Nephron progenitor cell (in vitro differentiated cells): Measurements from ENCODE around the gene MTRF1.
A peak's percentile ranks its signal among the peaks of the same experiment; 100 is the strongest.

ENCODE experiments used
- DNase-seq: peaks from one replicate; pipeline ENCODE4 v3.0.0; 2021
- H3K27ac Mint-ChIP-seq: 2 replicates; pipeline ENCODE4 v1.8.0; 2021; ENCODE audit warnings: mild to moderate bottlenecking, moderate library complexity, mixed read lengths
- H3K27me3 Mint-ChIP-seq: 2 replicates; pipeline ENCODE4 v1.8.0; 2021; ENCODE audit warnings: mild to moderate bottlenecking, low read depth, mixed read lengths; ENCODE audit not compliant: poor library complexity
- H3K36me3 Mint-ChIP-seq: 2 replicates; pipeline ENCODE4 v1.8.0; 2021; ENCODE audit warnings: low read depth, mixed read lengths
- H3K4me1 Mint-ChIP-seq: 2 replicates; pipeline ENCODE4 v1.8.0; 2021; ENCODE audit warnings: mixed read lengths
- H3K4me3 Mint-ChIP-seq: 2 replicates; pipeline ENCODE4 v1.8.0; 2021; ENCODE audit warnings: mild to moderate bottlenecking, moderate library complexity, mixed read lengths
- H3K9me3 Mint-ChIP-seq: 2 replicates; pipeline ENCODE4 v1.8.0; 2021; ENCODE audit warnings: mild to moderate bottlenecking, moderate library complexity, mixed read lengths
- CTCF ChIP-seq: fragments of 200-600 bp; sonication (generic); IDR thresholded peaks from 2 replicates; pipeline ENCODE4 v1.5.0; 2021; ENCODE audit warnings: antibody characterized with exemption

MTRF1 gene

GRCh38 chr13:41273831-41274441 lies 10.6 kb upstream of the MTRF1 start:
- Mint-ChIP-seq H3K4me1 (no peaks in the 10 kb centered on the region), H3K36me3 (peaks cover 6% of the 10 kb centered on the region), H3K4me3 (no peak overlapping the region), H3K9me3 (peaks cover 24% of the 10 kb centered on the region), H3K27me3 (peaks cover 6% of the 10 kb centered on the region), H3K27ac (no peak overlapping the region)
- DNase-seq, result no peak
- TF ChIP-seq CTCF, result no peak

GRCh38 chr13:41271456-41272285 lies 8.3 kb upstream of the MTRF1 start:
- Mint-ChIP-seq H3K36me3 (peaks cover 18% of the 10 kb centered on the region), H3K4me3 (no peak overlapping the region), H3K27ac (no peak overlapping the region), H3K9me3 (peaks cover 46% of the 10 kb centered on the region), H3K4me1 (no peaks in the 10 kb centered on the region), H3K27me3 (peaks cover 6% of the 10 kb centered on the region)
- no peak for DNase-seq
- TF ChIP-seq CTCF, result no peak

- peaks cover 63% of the 10 kb centered on the region for H3K9me3 Mint-ChIP-seq
- peak; percentile 3 for DNase-seq
- H3K27me3 Mint-ChIP-seq, result peaks cover 8% of the 10 kb centered on the region
Observed at GRCh38 chr13:41268764-41269163, 5.4 kb upstream of the MTRF1 start.

GRCh38 chr13:41267106-41267505 lies 3.7 kb upstream of the MTRF1 start:
- TF ChIP-seq CTCF, result no peak
- H3K4me1 Mint-ChIP-seq, result peaks cover 9% of the 10 kb centered on the region
- no peak overlapping the region for H3K27ac Mint-ChIP-seq
- DNase-seq, result no peak
- no peak overlapping the region for H3K4me3 Mint-ChIP-seq
- H3K27me3 Mint-ChIP-seq, result peaks cover 4% of the 10 kb centered on the region
- H3K36me3 Mint-ChIP-seq, result peaks cover 18% of the 10 kb centered on the region
- H3K9me3 Mint-ChIP-seq, result peaks cover 60% of the 10 kb centered on the region

More at GRCh38 chr13:41268764-41269163, 5.4 kb upstream of the MTRF1 start:
- H3K4me1 Mint-ChIP-seq, result no peaks in the 10 kb centered on the region
- H3K36me3 Mint-ChIP-seq, result peaks cover 18% of the 10 kb centered on the region
- TF ChIP-seq CTCF, result no peak
- H3K4me3 Mint-ChIP-seq, result no peak overlapping the region
- no peak overlapping the region for H3K27ac Mint-ChIP-seq

GRCh38 chr13:41259875-41260501 lies 3.4 kb downstream of the MTRF1 start:
- Mint-ChIP-seq H3K36me3 (peaks cover 62% of the 10 kb centered on the region), H3K4me1 (peaks cover 9% of the 10 kb centered on the region), H3K4me3 (no peak overlapping the region), H3K27ac (no peak overlapping the region), H3K9me3 (peaks cover 12% of the 10 kb centered on the region), H3K27me3 (peaks cover 2% of the 10 kb centered on the region)
- no peak for DNase-seq
- TF ChIP-seq CTCF, result no peak
